ENCODE data around the gene POLQ.

POLQ gene

DNA sequence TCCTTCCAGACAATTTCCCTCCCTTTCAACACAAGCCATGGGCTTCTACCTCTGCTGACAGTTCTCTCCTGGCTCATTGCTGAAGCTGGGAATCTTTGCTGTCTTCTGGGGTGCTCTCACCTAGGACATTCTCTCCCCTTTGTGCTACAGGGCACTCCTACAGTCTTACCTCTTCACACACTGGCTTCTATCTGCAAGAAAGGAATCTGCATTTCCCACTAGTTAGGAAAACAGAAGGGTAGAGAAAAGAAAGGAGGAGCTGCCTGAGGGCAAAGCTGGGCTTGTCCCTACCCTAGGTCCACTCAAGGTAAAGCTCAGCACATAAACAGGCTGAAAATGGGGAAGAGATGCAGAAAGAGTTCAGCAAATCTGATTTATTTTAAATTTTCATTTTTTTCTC is 16.4 kb upstream of the POLQ start:
- no peaks in the 10 kb centered on the region; the same call in 1 of the 2 replicates for H3K27me3 ChIP-seq (ENCODE audit: control insufficient read depth, low read length)
- no peaks in the 10 kb centered on the region for H4K20me1 ChIP-seq (ENCODE audit: control insufficient read depth, insufficient read depth, low read depth, low read length)
- no peaks in the 10 kb centered on the region for H3F3A ChIP-seq (ENCODE audit: control insufficient read depth, insufficient read depth)
- H3K4me1 ChIP-seq (ENCODE audit: control insufficient read depth, low read length), result no peaks in the 10 kb centered on the region
- no peaks in the 10 kb centered on the region for H3K9me2 ChIP-seq (replicated peaks; ENCODE audit: control insufficient read depth, low read length)
- H3K4me2 ChIP-seq (ENCODE audit: low read length), result no peak overlapping the region
- H3K36me3 ChIP-seq (ENCODE audit: control insufficient read depth, low read length), result no peaks in the 10 kb centered on the region
- H3K79me2 ChIP-seq (ENCODE audit: control insufficient read depth, low read length), result no peaks in the 10 kb centered on the region
- no peak for TF ChIP-seq EZH2phosphoT487 (IDR thresholded peaks at IDR 0.05; ENCODE audit: borderline replicate concordance, low read length)
- TF ChIP-seq, protein P1, sequence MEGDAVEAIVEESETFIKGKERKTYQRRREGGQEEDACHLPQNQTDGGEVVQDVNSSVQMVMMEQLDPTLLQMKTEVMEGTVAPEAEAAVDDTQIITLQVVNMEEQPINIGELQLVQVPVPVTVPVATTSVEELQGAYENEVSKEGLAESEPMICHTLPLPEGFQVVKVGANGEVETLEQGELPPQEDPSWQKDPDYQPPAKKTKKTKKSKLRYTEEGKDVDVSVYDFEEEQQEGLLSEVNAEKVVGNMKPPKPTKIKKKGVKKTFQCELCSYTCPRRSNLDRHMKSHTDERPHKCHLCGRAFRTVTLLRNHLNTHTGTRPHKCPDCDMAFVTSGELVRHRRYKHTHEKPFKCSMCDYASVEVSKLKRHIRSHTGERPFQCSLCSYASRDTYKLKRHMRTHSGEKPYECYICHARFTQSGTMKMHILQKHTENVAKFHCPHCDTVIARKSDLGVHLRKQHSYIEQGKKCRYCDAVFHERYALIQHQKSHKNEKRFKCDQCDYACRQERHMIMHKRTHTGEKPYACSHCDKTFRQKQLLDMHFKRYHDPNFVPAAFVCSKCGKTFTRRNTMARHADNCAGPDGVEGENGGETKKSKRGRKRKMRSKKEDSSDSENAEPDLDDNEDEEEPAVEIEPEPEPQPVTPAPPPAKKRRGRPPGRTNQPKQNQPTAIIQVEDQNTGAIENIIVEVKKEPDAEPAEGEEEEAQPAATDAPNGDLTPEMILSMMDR (IDR thresholded peaks at IDR 0.05; ENCODE audit: low read depth, low read length, poor library complexity, severe bottlenecking), result no peak
- H3K9me3 ChIP-seq (ENCODE audit: control insufficient read depth, insufficient read depth, low read length), result no peaks in the 10 kb centered on the region
- no peak overlapping the region for H3K27ac ChIP-seq (ENCODE audit: low read depth, low read length)
- no peak overlapping the region for H3K4me3 ChIP-seq (ENCODE audit: low read length)

DNA sequence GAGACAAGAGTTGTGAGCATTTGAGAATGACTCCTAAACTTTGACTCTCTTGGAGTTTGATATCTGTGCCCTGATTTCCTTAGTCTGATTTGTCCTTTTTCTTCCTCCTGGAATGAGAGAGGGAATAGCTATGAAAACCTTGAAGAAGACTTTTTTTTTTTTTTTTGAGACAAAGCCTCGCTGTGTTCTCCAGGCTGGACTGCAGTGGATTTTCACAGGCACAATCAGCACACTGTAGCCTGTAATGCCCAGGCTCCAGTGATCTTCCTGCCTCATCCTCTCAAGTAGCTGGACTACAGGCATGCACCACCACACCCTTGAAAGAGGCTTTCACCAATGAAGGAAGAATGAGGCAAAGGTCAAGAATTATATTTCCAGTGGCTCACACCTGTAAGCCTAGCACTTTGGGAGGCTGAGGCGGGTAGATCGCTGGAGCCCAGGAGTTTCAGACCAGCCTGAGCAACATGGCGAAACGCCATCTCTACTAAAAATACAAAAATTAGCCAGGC is 11.7 kb upstream of the POLQ start:
- no peak for TF ChIP-seq EZH2phosphoT487 (IDR thresholded peaks at IDR 0.05; ENCODE audit: borderline replicate concordance, low read length)
- TF ChIP-seq, protein P1 (IDR thresholded peaks at IDR 0.05; ENCODE audit: low read depth, low read length, poor library complexity, severe bottlenecking), result no peak
- no peaks in the 10 kb centered on the region for H3K36me3 ChIP-seq (ENCODE audit: control insufficient read depth, low read length)

DNA sequence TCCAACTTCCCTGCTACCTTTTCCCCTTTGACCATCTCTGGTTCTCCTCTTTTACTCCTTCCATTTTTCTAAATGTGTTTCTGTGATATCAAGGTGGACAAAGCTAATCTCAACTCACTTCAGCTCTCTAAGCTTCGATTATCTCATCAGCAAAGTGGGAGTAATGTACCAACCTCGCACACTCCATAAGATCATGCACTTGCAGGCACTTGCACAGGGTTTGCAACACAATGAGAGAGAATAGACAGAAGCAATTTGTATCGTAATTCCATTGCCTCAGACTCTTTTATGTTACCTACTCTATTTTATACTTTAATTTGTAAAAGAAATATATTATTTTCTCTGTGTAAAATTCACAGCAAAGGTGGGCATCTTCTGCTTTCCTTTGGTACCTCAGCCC is 7.0 kb upstream of the POLQ start:
- no peak for TF ChIP-seq EZH2phosphoT487 (IDR thresholded peaks at IDR 0.05; ENCODE audit: borderline replicate concordance, low read length)
- TF ChIP-seq, protein P1 (IDR thresholded peaks at IDR 0.05; ENCODE audit: low read depth, low read length, poor library complexity, severe bottlenecking), result no peak
- H3K4me3 ChIP-seq (ENCODE audit: low read length), result no peak overlapping the region

More for the DNA sequence above, 11.7 kb upstream of the POLQ start:
- no peaks in the 10 kb centered on the region for H3K9me3 ChIP-seq (ENCODE audit: control insufficient read depth, insufficient read depth, low read length)
- no peak overlapping the region for H3K4me3 ChIP-seq (ENCODE audit: low read length)
- H3K27ac ChIP-seq (ENCODE audit: low read depth, low read length), result no peak overlapping the region
- no peaks in the 10 kb centered on the region for H3K79me2 ChIP-seq (ENCODE audit: control insufficient read depth, low read length)
- H3K27me3 ChIP-seq (ENCODE audit: control insufficient read depth, low read length), result no peaks in the 10 kb centered on the region; the same call in 1 of the 2 replicates
- no peak overlapping the region for H3K4me2 ChIP-seq (ENCODE audit: low read length)
- no peaks in the 10 kb centered on the region for H3K9me2 ChIP-seq (replicated peaks; ENCODE audit: control insufficient read depth, low read length)
- H3K4me1 ChIP-seq (ENCODE audit: control insufficient read depth, low read length), result no peaks in the 10 kb centered on the region
- H4K20me1 ChIP-seq (ENCODE audit: control insufficient read depth, insufficient read depth, low read depth, low read length), result no peaks in the 10 kb centered on the region
- H3F3A ChIP-seq (ENCODE audit: control insufficient read depth, insufficient read depth), result no peaks in the 10 kb centered on the region

More for the DNA sequence above, 7.0 kb upstream of the POLQ start:
- H3K4me2 ChIP-seq (ENCODE audit: low read length), result no peak overlapping the region
- no peaks in the 10 kb centered on the region for H3K27me3 ChIP-seq (ENCODE audit: control insufficient read depth, low read length)
- no peaks in the 10 kb centered on the region for H3K9me3 ChIP-seq (ENCODE audit: control insufficient read depth, insufficient read depth, low read length)
- H3F3A ChIP-seq (ENCODE audit: control insufficient read depth, insufficient read depth), result 0 out of 2 replicates have a peak, but pooled peaks cover 1% of the 10 kb centered on the region
- peaks cover 4% of the 10 kb centered on the region; the same call in 1 of the 2 replicates for H3K4me1 ChIP-seq (ENCODE audit: control insufficient read depth, low read length)
- H3K36me3 ChIP-seq (ENCODE audit: control insufficient read depth, low read length), result no peaks in the 10 kb centered on the region
- no peak overlapping the region for H3K27ac ChIP-seq (ENCODE audit: low read depth, low read length)
- H3K9me2 ChIP-seq (replicated peaks; ENCODE audit: control insufficient read depth, low read length), result no peaks in the 10 kb centered on the region
- H3K79me2 ChIP-seq (ENCODE audit: control insufficient read depth, low read length), result no peaks in the 10 kb centered on the region
- no peaks in the 10 kb centered on the region for H4K20me1 ChIP-seq (ENCODE audit: control insufficient read depth, insufficient read depth, low read depth, low read length)
